Liver (tissue), 9 donors: ENCODE measurements around the gene ADGRG1. TPM values are rescaled to one million over a fixed set of nuclear protein-coding genes. Genes with fewer than 3 reads are reported as not detected.
A peak's percentile ranks its signal among the peaks of the same experiment; 100 is the strongest.

Source experiments
- DNase-seq: peaks from one replicate; pipeline ENCODE4 v3.0.0-alpha.2; 2017; ENCODE audit warnings: low spot score
- H3K27ac ChIP-seq, 2 donors: one replicate each; pipeline ENCODE4 v1.7.0; 2013; ENCODE audit warnings: inconsistent platforms in 2 of 2, low read length in 2 of 2, control low read depth in 1 of 2, low read depth in 1 of 2, mild to moderate bottlenecking in 1 of 2
- H3K27me3 ChIP-seq, 4 donors: one replicate each; pipeline versions ENCODE4 v1.6.1 to v1.7.0; 2013; ENCODE audit warnings: low read length in 3 of 4, inconsistent platforms in 1 of 4, mild to moderate bottlenecking in 1 of 4, moderate library complexity in 1 of 4; ENCODE audit not compliant: control insufficient read depth in 4 of 4, insufficient read depth in 4 of 4
- H3K36me3 ChIP-seq, 4 donors: one replicate each; pipeline versions ENCODE4 v1.6.1 to v1.7.0; 2013; ENCODE audit warnings: low read length in 3 of 4, mild to moderate bottlenecking in 3 of 4, low read depth in 1 of 4, moderate library complexity in 1 of 4; ENCODE audit not compliant: control insufficient read depth in 4 of 4, insufficient read depth in 3 of 4
- H3K4me1 ChIP-seq, 4 donors: one replicate each; pipeline versions ENCODE4 v1.6.1 to v1.7.0; 2013; ENCODE audit warnings: low read length in 3 of 4, mild to moderate bottlenecking in 3 of 4, moderate library complexity in 1 of 4; ENCODE audit not compliant: control insufficient read depth in 4 of 4, insufficient read depth in 4 of 4
- H3K4me3 ChIP-seq, 3 donors: one replicate each; pipeline versions ENCODE4 v1.6.1 to v1.7.0; 2013; ENCODE audit warnings: low read length in 3 of 3, control low read depth in 1 of 3, low read depth in 1 of 3, mild to moderate bottlenecking in 1 of 3
- H3K9ac ChIP-seq, 2 donors: one replicate each; pipeline ENCODE4 v1.7.0; 2013; ENCODE audit warnings: low read length in 2 of 2, mild to moderate bottlenecking in 2 of 2, moderate library complexity in 2 of 2, control low read depth in 1 of 2, low read depth in 1 of 2
- H3K9me3 ChIP-seq, 4 donors: one replicate each; pipeline versions ENCODE4 v1.6.1 to v1.7.0; 2013; ENCODE audit warnings: low read length in 3 of 4; ENCODE audit not compliant: control insufficient read depth in 4 of 4
- ATF3 ChIP-seq: IDR thresholded peaks from 2 replicates; pipeline ENCODE4 v1.6.1; 2016; ENCODE audit warnings: antibody characterized with exemption
- CTCF ChIP-seq: fragments of 150-350 bp; IDR thresholded peaks from 2 replicates; pipeline ENCODE4 v1.5.1; 2017; ENCODE audit warnings: improper control_type of control experiment, low read depth, low read length; ENCODE audit not compliant: missing input control
- EGR1 ChIP-seq, 2 donors: IDR thresholded peaks; 2 replicates each; pipeline ENCODE4 v1.6.1; 2016 to 2018; ENCODE audit warnings: antibody characterized with exemption in 2 of 2, low read depth in 2 of 2
- FOXA1 ChIP-seq: IDR thresholded peaks from 2 replicates; pipeline ENCODE4 v1.6.1; 2016; ENCODE audit warnings: antibody characterized with exemption
- FOXA2 ChIP-seq: IDR thresholded peaks from 2 replicates; pipeline ENCODE4 v1.6.1; 2016; ENCODE audit warnings: antibody characterized with exemption
- GABPA ChIP-seq, 2 donors: IDR thresholded peaks in 1 of 2; conservative IDR thresholded peaks in 1 of 2; 2 replicates each; pipeline ENCODE4 v1.6.1; 2016; ENCODE audit warnings: antibody characterized with exemption in 2 of 2, mild to moderate bottlenecking in 1 of 2, moderate library complexity in 1 of 2
- HNF4A ChIP-seq, 2 donors: conservative IDR thresholded peaks; 2 replicates each; pipeline ENCODE4 v1.6.1; 2016; ENCODE audit warnings: antibody characterized with exemption in 2 of 2, mild to moderate bottlenecking in 2 of 2
- JUND ChIP-seq, 2 donors: IDR thresholded peaks; 2 replicates each; pipeline ENCODE4 v1.6.1; 2016; ENCODE audit warnings: antibody characterized with exemption in 2 of 2
- MAX ChIP-seq: IDR thresholded peaks from 2 replicates; pipeline ENCODE4 v1.6.1; 2016; ENCODE audit warnings: antibody characterized with exemption
- NR2F2 ChIP-seq: IDR thresholded peaks from 2 replicates; pipeline ENCODE4 v1.6.1; 2016; ENCODE audit warnings: antibody characterized with exemption
- RAD21 ChIP-seq, 2 donors: IDR thresholded peaks; 2 replicates each; pipeline ENCODE4 v1.6.1; 2016; ENCODE audit warnings: antibody characterized with exemption in 2 of 2, mild to moderate bottlenecking in 2 of 2
- REST ChIP-seq: IDR thresholded peaks from 2 replicates; pipeline ENCODE4 v1.6.1; 2016; ENCODE audit warnings: antibody characterized with exemption, mild to moderate bottlenecking
- SP1 ChIP-seq: IDR thresholded peaks from 2 replicates; pipeline ENCODE4 v1.6.1; 2018; ENCODE audit warnings: antibody characterized with exemption, mild to moderate bottlenecking
- TAF1 ChIP-seq: conservative IDR thresholded peaks from 2 replicates; pipeline ENCODE4 v1.6.1; 2016; ENCODE audit warnings: antibody characterized with exemption, mild to moderate bottlenecking
- YY1 ChIP-seq: IDR thresholded peaks from 2 replicates; pipeline ENCODE4 v1.6.1; 2016; ENCODE audit warnings: antibody characterized with exemption, mild to moderate bottlenecking
- ZBTB33 ChIP-seq: IDR thresholded peaks from 2 replicates; pipeline ENCODE4 v1.6.1; 2016; ENCODE audit warnings: antibody characterized with exemption
- WGBS: extraction: QIAGEN DNeasy Blood & Tissue Kit; methylation state at CpG from one replicate; pipeline ENCODE4 v1.1.7; 2013; 5-methylcytosine and 5-hydroxymethylcytosine counted together
- polyA plus RNA-seq, 2 donors: library from polyadenylated mRNA; stranded (reverse) in 1 of 2; unstranded in 1 of 2; fragments of 200-250 nt in 1 of 2; fragments of >200 nt in 1 of 2; fragmentation: Nextera tagmentation in 1 of 2; extraction: Ambion mirVana in 1 of 2; gene quantifications; one replicate each; pipeline versions ENCODE4 v1.2.1 to v1.2.3, GENCODE V29; 2013 to 2015
- total RNA-seq, 2 donors: library from RNA; depleted of rRNA; stranded (reverse); fragments of >200 nt; gene quantifications; one replicate each; pipeline ENCODE4 v1.2.3, GENCODE V29; 2014
- donor health status: healthy.
- donor health status: healthy.
- donor health status: healthy.
- donor health status: healthy.
- donor health status: healthy.

The ADGRG1 gene
- total and polyA plus RNA-seq, 4 donors, result 1.7 to 3.3 (median 2.0) TPM

- Histone ChIP-seq H3K27ac (no peak overlapping the region), H3K9me3 (no peaks in the 10 kb centered on the region), H3K4me1 (peaks cover 0 to 6% (median 0%) of the 10 kb centered on the region in 4 donors), H3K4me3 (no peak overlapping the region), H3K9ac (no peak overlapping the region), H3K27me3 (no peaks in the 10 kb centered on the region), H3K36me3 (no peaks in the 10 kb centered on the region)
- TF ChIP-seq NR2F2 (peak; percentile 13), HNF4A (conservative IDR thresholded peaks at IDR 0.05) (no peak)
- DNase-seq, result no peak
- WGBS, result 74% methylated on average over 16 of the region's 16 CpGs
Measured at GRCh38 chr16:57622361-57623250, 5.8 kb upstream of the ADGRG1 start.

GRCh38 chr16:57623251-57624043, 5.0 kb upstream of the ADGRG1 start:
- no peak for DNase-seq
- Histone ChIP-seq H3K9me3 (no peaks in the 10 kb centered on the region), H3K9ac (no peak overlapping the region), H3K4me3 (no peak overlapping the region), H3K27ac (peak overlapping the region in 1 of 2 donors; percentile 3), H3K36me3 (no peaks in the 10 kb centered on the region), H3K27me3 (no peaks in the 10 kb centered on the region), H3K4me1 (peaks cover 0 to 3% (median 0%) of the 10 kb centered on the region in 4 donors)
- 78% methylated on average over 17 of the region's 17 CpGs for WGBS
- TF ChIP-seq JUND (IDR thresholded peaks at IDR 0.05), result no peak
- no peak for TF ChIP-seq ZBTB33
- no peak for TF ChIP-seq NR2F2
- no peak for TF ChIP-seq ATF3

- no peak for DNase-seq
- Histone ChIP-seq H3K27me3 (peaks cover 0 to 3% (median 0%) of the 10 kb centered on the region in 4 donors), H3K9me3 (no peaks in the 10 kb centered on the region), H3K27ac (peak overlapping the region in 1 of 2 donors; percentile 3), H3K36me3 (no peaks in the 10 kb centered on the region), H3K9ac (no peak overlapping the region), H3K4me3 (no peak overlapping the region), H3K4me1 (peaks cover 0 to 4% (median 2%) of the 10 kb centered on the region in 4 donors)
- WGBS, result 89% methylated on average over 8 of the region's 8 CpGs
- TF ChIP-seq TAF1 (no peak), ATF3 (no peak), FOXA2 (no peak), YY1 (no peak), GABPA (IDR thresholded peaks at IDR 0.05 in 1 of 2, conservative IDR thresholded peaks at IDR 0.05 in 1 of 2) (no peak), FOXA1 (no peak), EGR1 (IDR thresholded peaks at IDR 0.05; ENCODE audit: low read depth in 2 of 2) (no peak), HNF4A (conservative IDR thresholded peaks at IDR 0.05) (no peak), MAX (no peak), REST (no peak), SP1 (no peak), RAD21 (IDR thresholded peaks at IDR 0.05) (no peak), NR2F2 (no peak), CTCF (no peak)
Measured at GRCh38 chr16:57624044-57624688, 4.3 kb upstream of the ADGRG1 start.
